Thoracic aorta (tissue), 2 donors: ENCODE data around the gene SETD1A. TPM values are rescaled to one million over a fixed set of nuclear protein-coding genes. Genes with fewer than 3 reads are reported as not detected.

Experiments used
- ATAC-seq: fragments of 150-250 bp; one replicate; pipeline ENCODE4 v1.8.0; 2017; ENCODE audit warnings: low read depth; ENCODE audit not compliant: insufficient number of reproducible peaks, low FRiP score
- DNase-seq: peaks from one replicate; pipeline ENCODE4 v3.0.0-alpha.2; 2020; ENCODE audit warnings: low spot score
- H3K27ac ChIP-seq, 2 donors: fragments of 200-600 bp; sonication (generic); 1 replicate in 1 of 2; 2 replicates in 1 of 2; pipeline ENCODE4 v1.5.1; 2016; ENCODE audit warnings: mild to moderate bottlenecking in 2 of 2, moderate library complexity in 2 of 2
- H3K27me3 ChIP-seq: fragments of 200-600 bp; sonication (generic); replicated peaks from 2 replicates; pipeline ENCODE4 v1.6.0; 2016; ENCODE audit warnings: mild to moderate bottlenecking; ENCODE audit not compliant: insufficient read depth
- H3K36me3 ChIP-seq: fragments of 200-600 bp; sonication (generic); one replicate; pipeline ENCODE4 v1.5.1; 2016
- H3K4me1 ChIP-seq, 2 donors: fragments of 200-600 bp; sonication (generic); 1 replicate in 1 of 2; 2 replicates in 1 of 2; pipeline versions ENCODE4 v1.5.1 to v1.6.0; 2016; ENCODE audit warnings: low read depth in 2 of 2, mild to moderate bottlenecking in 1 of 2; ENCODE audit not compliant: control insufficient read depth in 1 of 2
- H3K4me3 ChIP-seq: fragments of 200-600 bp; sonication (generic); 2 replicates; pipeline ENCODE4 v1.5.1; 2016; ENCODE audit warnings: mild to moderate bottlenecking
- H3K9me3 ChIP-seq: fragments of 200-600 bp; sonication (generic); 2 replicates; pipeline ENCODE4 v1.5.1; 2016
- CTCF ChIP-seq: fragments of 200-600 bp; sonication (generic); IDR thresholded peaks from one replicate; pipeline ENCODE4 v1.5.1; 2019; ENCODE audit warnings: antibody characterized with exemption
- total RNA-seq, 2 donors: library from RNA; depleted of rRNA; stranded (reverse); fragments of >200 nt; gene quantifications; one replicate each; pipeline versions ENCODE4 v1.1.0 to v1.2.3, GENCODE V29; 2016

Gene SETD1A
- total RNA-seq, 2 donors from 2014 or later: 7.4 to 14.6 TPM

- Histone ChIP-seq H3K36me3 (no peaks in the 10 kb centered on the region), H3K27me3 (no peaks in the 10 kb centered on the region), H3K9me3 (no peaks in the 10 kb centered on the region), H3K4me1 (peaks cover 7 to 28% of the 10 kb centered on the region in 2 donors), H3K27ac (no peak overlapping the region), H3K4me3 (no peak overlapping the region)
- ATAC-seq: no peak
- DNase-seq: no peak
- TF ChIP-seq CTCF: no peak
Observed at GRCh38 chr16:31001507-31002249, 44.1 kb downstream of the SETD1A start.

- Histone ChIP-seq H3K36me3 (no peaks in the 10 kb centered on the region), H3K27me3 (no peaks in the 10 kb centered on the region), H3K4me1 (peaks cover 7 to 27% of the 10 kb centered on the region in 2 donors), H3K4me3 (no peak overlapping the region), H3K27ac (no peak overlapping the region), H3K9me3 (no peaks in the 10 kb centered on the region)
- TF ChIP-seq CTCF: no peak
- DNase-seq (no peak), ATAC-seq (no peak)
Observed at GRCh38 chr16:31002250-31002700, 44.7 kb downstream of the SETD1A start.

- Histone ChIP-seq H3K4me3 (no peak overlapping the region), H3K27ac (no peak overlapping the region), H3K4me1 (peaks cover 4 to 21% of the 10 kb centered on the region in 2 donors), H3K9me3 (no peaks in the 10 kb centered on the region), H3K27me3 (no peaks in the 10 kb centered on the region), H3K36me3 (no peaks in the 10 kb centered on the region)
- TF ChIP-seq CTCF: no peak
- no peak for DNase-seq
- no peak for ATAC-seq
Observed at GRCh38 chr16:31002862-31003341, 45.3 kb downstream of the SETD1A start.

GRCh38 chr16:31003744-31004143 is 46.2 kb downstream of the SETD1A start:
- H3K9me3 ChIP-seq: no peaks in the 10 kb centered on the region
- no peak for ATAC-seq
- no peaks in the 10 kb centered on the region for H3K36me3 ChIP-seq
- peaks cover 0 to 12% of the 10 kb centered on the region in 2 donors for H3K4me1 ChIP-seq
- no peak for DNase-seq
- H3K4me3 ChIP-seq: no peak overlapping the region
- TF ChIP-seq CTCF: no peak
- no peak overlapping the region for H3K27ac ChIP-seq
- no peaks in the 10 kb centered on the region for H3K27me3 ChIP-seq

GRCh38 chr16:31004658-31005057 is 47.1 kb downstream of the SETD1A start:
- DNase-seq: no peak
- Histone ChIP-seq H3K27me3 (no peaks in the 10 kb centered on the region), H3K4me3 (no peak overlapping the region), H3K27ac (no peak overlapping the region), H3K4me1 (peaks cover 0 to 3% of the 10 kb centered on the region in 2 donors), H3K9me3 (no peaks in the 10 kb centered on the region), H3K36me3 (no peaks in the 10 kb centered on the region)
- TF ChIP-seq CTCF: no peak
- ATAC-seq: no peak
